ENCODE results near the gene PSG3. TPM values are rescaled to one million over a fixed set of nuclear protein-coding genes. Genes with fewer than 3 reads are reported as not detected.
A peak's percentile ranks its signal among the peaks of the same experiment; 100 is the strongest.
"Not testable (repeated sequence)": the region's sequence is repeated elsewhere in the genome, so short reads cannot be mapped to it uniquely, and the experiment has no call there.

PSG3 gene
- not detected for polyA plus RNA-seq (2013, experiment 1 of 2)
- not detected for polyA plus RNA-seq (2013, experiment 2 of 2)

DNA sequence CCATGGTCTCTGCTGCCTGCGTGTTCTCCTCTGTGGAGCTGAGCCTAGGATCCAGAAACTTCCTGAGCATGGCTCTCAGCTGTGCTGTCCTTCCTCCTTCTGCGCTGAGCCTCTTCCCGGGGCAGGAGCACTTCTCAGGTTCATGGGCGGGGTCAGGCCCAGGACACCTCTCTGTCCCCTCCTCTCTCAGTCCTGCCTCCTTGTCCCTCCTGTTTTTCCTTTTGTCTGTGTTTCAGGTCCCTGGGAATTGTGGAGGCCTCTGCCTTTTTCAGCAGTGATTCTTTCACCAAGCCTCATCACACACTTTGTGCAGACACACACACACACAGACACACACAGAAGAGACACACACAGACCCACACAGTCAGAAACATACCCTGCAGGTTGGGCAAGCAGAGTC lies at the start of gene PSG3:
TSS of gene PSG3 (minus strand) at position 101 of the 400 bp plus-strand sequence. CDS start at position 4, 97 bp downstream.
- H3K36me3 ChIP-seq (ENCODE audit: control insufficient read depth in 1 of 2, insufficient read depth in 2 of 2, low read depth in 1 of 2, low read length in 2 of 2); H3K9me3 ChIP-seq (ENCODE audit: control insufficient read depth, low read length); H3K9ac ChIP-seq (ENCODE audit: low read length); H2BK120ac ChIP-seq (ENCODE audit: low read depth, low read length); H3K4me3 ChIP-seq (ENCODE audit: insufficient read depth in 1 of 2, low read depth in 1 of 2, low read length in 2 of 2); H2AFZ ChIP-seq (ENCODE audit: low read depth, low read length); H3K79me1 ChIP-seq (replicated peaks; ENCODE audit: low read length, poor library complexity, severe bottlenecking); H2AK5ac ChIP-seq (ENCODE audit: low read length, severe bottlenecking); H3K4me1 ChIP-seq (ENCODE audit: control insufficient read depth, insufficient read depth, low read depth, low read length); H3K18ac ChIP-seq (ENCODE audit: low read depth in 1 of 2, low read length in 2 of 2); H3K14ac ChIP-seq (ENCODE audit: low read length in 2 of 2); H4K8ac ChIP-seq (ENCODE audit: low read length); H4K91ac ChIP-seq (ENCODE audit: low read length); H2BK12ac ChIP-seq (ENCODE audit: low read length in 2 of 2); H2BK15ac ChIP-seq (ENCODE audit: low read depth, poor library complexity, severe bottlenecking); H3K23ac ChIP-seq (ENCODE audit: low read length in 2 of 2); H3K27me3 ChIP-seq (ENCODE audit: control insufficient read depth in 1 of 2, insufficient read depth in 1 of 2, low read length in 2 of 2); H3K27ac ChIP-seq (ENCODE audit: low read length, poor library complexity, severe bottlenecking); H3K4ac ChIP-seq (ENCODE audit: low read depth in 1 of 2, low read length in 2 of 2); DNase-seq; H3K4me2 ChIP-seq (ENCODE audit: low read length, poor library complexity, severe bottlenecking); H2BK5ac ChIP-seq (ENCODE audit: low read depth, low read length, poor library complexity, severe bottlenecking): not testable (repeated sequence)
- 63% methylated on average over 4 of the region's 4 CpGs for WGBS

DNA sequence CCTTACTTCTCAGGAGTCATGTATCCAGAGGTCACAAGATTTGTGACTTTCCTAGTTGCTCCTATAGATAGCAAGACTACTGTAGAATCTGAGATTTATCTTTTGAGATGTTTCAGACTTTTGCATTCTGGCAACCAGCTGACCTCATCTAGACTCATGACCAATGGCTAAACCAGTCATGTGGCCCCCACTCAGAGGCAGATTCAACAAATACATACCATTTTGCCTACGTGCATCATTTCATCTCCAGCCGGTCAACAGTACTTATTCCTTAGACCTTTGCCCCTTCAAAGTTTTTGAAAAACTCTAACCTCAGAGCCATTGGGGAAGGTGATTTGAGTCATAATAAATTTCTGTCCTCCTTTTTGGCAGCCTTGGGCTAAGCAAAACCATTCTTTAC lies 48.5 kb upstream of the PSG3 start:
- H3K9me3 ChIP-seq (ENCODE audit: control insufficient read depth, low read length); H4K91ac ChIP-seq (ENCODE audit: low read length); H2BK15ac ChIP-seq (ENCODE audit: low read depth, poor library complexity, severe bottlenecking); H3K4me2 ChIP-seq (ENCODE audit: low read length, poor library complexity, severe bottlenecking); H3K4me1 ChIP-seq (ENCODE audit: control insufficient read depth, insufficient read depth, low read depth, low read length); H3K9ac ChIP-seq (ENCODE audit: low read length); H3K18ac ChIP-seq (ENCODE audit: low read depth in 1 of 2, low read length in 2 of 2); H3K14ac ChIP-seq (ENCODE audit: low read length in 2 of 2); H3K23ac ChIP-seq (ENCODE audit: low read length in 2 of 2); H4K8ac ChIP-seq (ENCODE audit: low read length); H3K27ac ChIP-seq (ENCODE audit: low read length, poor library complexity, severe bottlenecking); H3K27me3 ChIP-seq (ENCODE audit: control insufficient read depth in 1 of 2, insufficient read depth in 1 of 2, low read length in 2 of 2); H3K79me1 ChIP-seq (replicated peaks; ENCODE audit: low read length, poor library complexity, severe bottlenecking); H2BK12ac ChIP-seq (ENCODE audit: low read length in 2 of 2); DNase-seq; H2BK120ac ChIP-seq (ENCODE audit: low read depth, low read length); H2AFZ ChIP-seq (ENCODE audit: low read depth, low read length); H3K4ac ChIP-seq (ENCODE audit: low read depth in 1 of 2, low read length in 2 of 2); H3K4me3 ChIP-seq (ENCODE audit: insufficient read depth in 1 of 2, low read depth in 1 of 2, low read length in 2 of 2); H2AK5ac ChIP-seq (ENCODE audit: low read length, severe bottlenecking); H3K36me3 ChIP-seq (ENCODE audit: control insufficient read depth in 1 of 2, insufficient read depth in 2 of 2, low read depth in 1 of 2, low read length in 2 of 2); H2BK5ac ChIP-seq (ENCODE audit: low read depth, low read length, poor library complexity, severe bottlenecking): not testable (repeated sequence)
- 29% methylated on average over 1 of the region's 2 CpGs for WGBS

DNA sequence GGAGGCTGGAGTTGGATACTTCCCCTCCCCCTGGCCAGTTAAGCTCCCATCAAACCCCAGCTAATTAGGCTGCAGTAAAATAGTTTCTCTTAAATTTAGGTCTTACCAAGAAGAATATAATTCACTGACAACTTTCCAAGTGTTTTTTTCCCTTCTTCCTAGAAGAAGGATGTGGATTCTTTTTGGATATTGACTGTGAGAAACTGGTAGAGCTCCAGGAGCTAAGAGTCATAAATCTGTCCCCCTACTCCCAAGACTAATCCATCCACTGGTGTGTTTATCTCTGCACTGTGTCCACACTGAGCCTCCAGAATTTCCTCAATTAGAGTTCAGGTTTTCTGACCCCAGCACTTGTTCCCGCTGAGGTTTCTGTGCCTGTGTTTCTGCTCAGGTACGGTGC lies 47.5 kb upstream of the PSG3 start:
- not testable (repeated sequence) for H3K27ac ChIP-seq (ENCODE audit: low read length, poor library complexity, severe bottlenecking); H2AFZ ChIP-seq (ENCODE audit: low read depth, low read length); H2AK5ac ChIP-seq (ENCODE audit: low read length, severe bottlenecking); H3K27me3 ChIP-seq (ENCODE audit: control insufficient read depth in 1 of 2, insufficient read depth in 1 of 2, low read length in 2 of 2); H2BK120ac ChIP-seq (ENCODE audit: low read depth, low read length); H2BK12ac ChIP-seq (ENCODE audit: low read length in 2 of 2); H2BK15ac ChIP-seq (ENCODE audit: low read depth, poor library complexity, severe bottlenecking); H3K4me2 ChIP-seq (ENCODE audit: low read length, poor library complexity, severe bottlenecking); H3K4ac ChIP-seq (ENCODE audit: low read depth in 1 of 2, low read length in 2 of 2); H3K4me1 ChIP-seq (ENCODE audit: control insufficient read depth, insufficient read depth, low read depth, low read length); H3K79me1 ChIP-seq (replicated peaks; ENCODE audit: low read length, poor library complexity, severe bottlenecking); H3K18ac ChIP-seq (ENCODE audit: low read depth in 1 of 2, low read length in 2 of 2); H3K9me3 ChIP-seq (ENCODE audit: control insufficient read depth, low read length); H3K14ac ChIP-seq (ENCODE audit: low read length in 2 of 2); DNase-seq; H3K9ac ChIP-seq (ENCODE audit: low read length); H4K8ac ChIP-seq (ENCODE audit: low read length); H3K4me3 ChIP-seq (ENCODE audit: insufficient read depth in 1 of 2, low read depth in 1 of 2, low read length in 2 of 2); H3K23ac ChIP-seq (ENCODE audit: low read length in 2 of 2); H4K91ac ChIP-seq (ENCODE audit: low read length); H3K36me3 ChIP-seq (ENCODE audit: control insufficient read depth in 1 of 2, insufficient read depth in 2 of 2, low read depth in 1 of 2, low read length in 2 of 2); H2BK5ac ChIP-seq (ENCODE audit: low read depth, low read length, poor library complexity, severe bottlenecking)
- 86% methylated on average over 2 of the region's 2 CpGs for WGBS

DNA sequence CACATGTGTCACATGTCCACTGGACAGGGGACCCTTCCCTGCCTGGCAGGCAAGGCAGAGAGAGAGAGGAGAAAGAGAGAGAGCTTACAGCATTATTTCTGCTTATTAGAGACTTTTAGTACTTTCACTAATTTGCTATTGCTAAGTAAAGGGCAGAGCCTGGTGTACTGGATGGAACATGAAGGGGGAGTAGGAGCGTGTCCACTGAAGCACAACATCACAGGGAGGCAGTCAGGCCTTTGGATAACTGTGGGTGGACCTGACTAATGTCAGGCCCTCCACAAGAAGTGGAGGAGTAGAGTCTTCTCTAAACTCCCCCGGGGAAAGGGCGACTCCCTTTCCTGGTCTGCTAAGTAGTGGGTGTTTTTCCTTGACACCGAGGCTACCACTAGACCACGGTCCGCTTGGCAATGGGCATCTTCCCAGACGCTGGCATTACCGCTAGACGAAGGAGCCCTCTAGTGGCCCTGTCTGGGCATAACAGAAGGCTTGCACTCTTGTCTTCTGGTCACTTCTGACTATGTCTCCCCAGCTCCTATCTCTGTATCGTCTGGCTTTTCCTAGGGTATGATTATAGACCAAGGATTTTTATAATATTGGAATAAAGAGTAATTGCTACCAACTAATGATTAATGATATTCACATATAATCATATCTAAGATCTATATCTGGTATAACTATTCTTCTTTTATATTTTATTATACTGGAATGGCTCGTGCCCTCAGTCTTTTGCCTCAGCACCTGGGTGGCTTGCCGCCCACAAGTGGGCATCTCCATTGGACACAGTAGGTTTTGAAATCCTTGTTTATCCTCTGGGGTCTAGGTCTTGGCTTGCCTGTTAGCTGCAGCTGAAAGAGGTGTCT lies 36.7 kb upstream of the PSG3 start:
- not testable (repeated sequence) for DNase-seq
- WGBS: 57% methylated on average over 11 of the region's 12 CpGs

More for the DNA sequence above, 36.7 kb upstream of the PSG3 start:
- not testable (repeated sequence) for H2AK5ac ChIP-seq (ENCODE audit: low read length, severe bottlenecking); H3K4me1 ChIP-seq (ENCODE audit: control insufficient read depth, insufficient read depth, low read depth, low read length); H3K27me3 ChIP-seq (ENCODE audit: control insufficient read depth in 1 of 2, insufficient read depth in 1 of 2, low read length in 2 of 2); H2BK12ac ChIP-seq (ENCODE audit: low read length in 2 of 2); H4K8ac ChIP-seq (ENCODE audit: low read length); H3K79me1 ChIP-seq (replicated peaks; ENCODE audit: low read length, poor library complexity, severe bottlenecking); H3K27ac ChIP-seq (ENCODE audit: low read length, poor library complexity, severe bottlenecking); H2AFZ ChIP-seq (ENCODE audit: low read depth, low read length); H4K91ac ChIP-seq (ENCODE audit: low read length); H3K4me3 ChIP-seq (ENCODE audit: insufficient read depth in 1 of 2, low read depth in 1 of 2, low read length in 2 of 2); H2BK5ac ChIP-seq (ENCODE audit: low read depth, low read length, poor library complexity, severe bottlenecking); H2BK120ac ChIP-seq (ENCODE audit: low read depth, low read length); H3K18ac ChIP-seq (ENCODE audit: low read depth in 1 of 2, low read length in 2 of 2); H3K4ac ChIP-seq (ENCODE audit: low read depth in 1 of 2, low read length in 2 of 2); H3K23ac ChIP-seq (ENCODE audit: low read length in 2 of 2); H2BK15ac ChIP-seq (ENCODE audit: low read depth, poor library complexity, severe bottlenecking); H3K36me3 ChIP-seq (ENCODE audit: control insufficient read depth in 1 of 2, insufficient read depth in 2 of 2, low read depth in 1 of 2, low read length in 2 of 2); H3K4me2 ChIP-seq (ENCODE audit: low read length, poor library complexity, severe bottlenecking); H3K9me3 ChIP-seq (ENCODE audit: control insufficient read depth, low read length); H3K14ac ChIP-seq (ENCODE audit: low read length in 2 of 2)
- peak overlapping the region; percentile 49 for H3K9ac ChIP-seq (ENCODE audit: low read length)

Measured in mesenchymal stem cell (in vitro differentiated cells and primary cell).